H7 (cell line): ENCODE data around the gene PRELP. TPM values are rescaled to one million over a fixed set of nuclear protein-coding genes. Genes with fewer than 3 reads are reported as not detected.

ENCODE experiments used
- DNase-seq: peaks from one replicate; pipeline ENCODE4 v3.0.0; 2012
- H3K27me3 ChIP-seq: 2 replicates; pipeline ENCODE4 v1.6.0; 2011; ENCODE audit warnings: mild to moderate bottlenecking, low read length; ENCODE audit not compliant: control insufficient read depth, insufficient read depth
- H3K36me3 ChIP-seq: replicated peaks from 2 replicates; pipeline ENCODE4 v1.5.1; 2011; ENCODE audit warnings: low read length; ENCODE audit not compliant: control insufficient read depth, insufficient read depth
- H3K4me3 ChIP-seq: 2 replicates; pipeline ENCODE4 v1.5.1; 2011; ENCODE audit warnings: low read depth, mild to moderate bottlenecking, control low read depth, low read length, moderate library complexity; ENCODE audit not compliant: insufficient read depth
- total RNA-seq: library from RNA; depleted of rRNA; stranded (reverse); fragments of >200 nt; shearing (Covaris generic); gene quantifications from 2 replicates; pipeline ENCODE4 v1.2.3, GENCODE V29; 2014; rRNA removed

PRELP gene
- total RNA-seq: 0.03 TPM in 1 of 2 replicates, not detected in the other

- H3K27me3 ChIP-seq: no peaks in the 10 kb centered on the region; the same call in 1 of the 2 replicates
- peak; percentile 91 for DNase-seq
- H3K4me3 ChIP-seq: no peak within 1 kb of the TSS
- H3K36me3 ChIP-seq: no peaks in the 10 kb centered on the region
Measured at GRCh38 chr1:203475012-203475981, at the start of gene PRELP. PRELP (plus strand) TSS chr1:203475806; CDS start chr1:203483185, 7,379 bp downstream.

GRCh38 chr1:203426366-203426765, 49.2 kb upstream of the PRELP start:
- no peak for DNase-seq
- Histone ChIP-seq H3K4me3 (no peak overlapping the region), H3K36me3 (no peaks in the 10 kb centered on the region), H3K27me3 (peaks cover 2% of the 10 kb centered on the region; the same call in 1 of the 2 replicates)

GRCh38 chr1:203426870-203427269, 48.7 kb upstream of the PRELP start:
- H3K36me3 ChIP-seq: no peaks in the 10 kb centered on the region
- H3K4me3 ChIP-seq: no peak overlapping the region
- H3K27me3 ChIP-seq: peaks cover 2% of the 10 kb centered on the region; the same call in 1 of the 2 replicates
- no peak for DNase-seq

GRCh38 chr1:203427451-203427850, 48.2 kb upstream of the PRELP start:
- H3K27me3 ChIP-seq: peaks cover 2% of the 10 kb centered on the region; the same call in 1 of the 2 replicates
- DNase-seq: no peak
- no peak overlapping the region for H3K4me3 ChIP-seq
- H3K36me3 ChIP-seq: no peaks in the 10 kb centered on the region

- DNase-seq: no peak
- no peaks in the 10 kb centered on the region for H3K36me3 ChIP-seq
- H3K27me3 ChIP-seq: peaks cover 2% of the 10 kb centered on the region; the same call in 1 of the 2 replicates
- no peak overlapping the region for H3K4me3 ChIP-seq
Measured at GRCh38 chr1:203428981-203429599, 46.5 kb upstream of the PRELP start.

- no peaks in the 10 kb centered on the region; the same call in 1 of the 2 replicates for H3K27me3 ChIP-seq
- H3K4me3 ChIP-seq: no peak overlapping the region
- H3K36me3 ChIP-seq: no peaks in the 10 kb centered on the region
- DNase-seq: peak; percentile 49
Measured at GRCh38 chr1:203435615-203436014, 40.0 kb upstream of the PRELP start.

- H3K4me3 ChIP-seq: no peak overlapping the region
- DNase-seq: no peak
- no peaks in the 10 kb centered on the region for H3K36me3 ChIP-seq
- peaks cover 2% of the 10 kb centered on the region; the same call in 1 of the 2 replicates for H3K27me3 ChIP-seq
Measured at GRCh38 chr1:203437696-203438315, 37.8 kb upstream of the PRELP start.

GRCh38 chr1:203439131-203439730, 36.4 kb upstream of the PRELP start:
- H3K4me3 ChIP-seq: no peak overlapping the region
- no peaks in the 10 kb centered on the region; the same call in 1 of the 2 replicates for H3K36me3 ChIP-seq
- peaks cover 2% of the 10 kb centered on the region; the same call in 1 of the 2 replicates for H3K27me3 ChIP-seq
- no peak for DNase-seq

GRCh38 chr1:203440771-203441170, 34.8 kb upstream of the PRELP start:
- Histone ChIP-seq H3K36me3 (no peaks in the 10 kb centered on the region; the same call in 1 of the 2 replicates), H3K27me3 (peaks cover 2% of the 10 kb centered on the region; the same call in 1 of the 2 replicates), H3K4me3 (no peak overlapping the region)
- DNase-seq: peak; percentile 55

GRCh38 chr1:203441766-203442165, 33.8 kb upstream of the PRELP start:
- peaks cover 2% of the 10 kb centered on the region; the same call in 1 of the 2 replicates for H3K27me3 ChIP-seq
- H3K4me3 ChIP-seq: no peak overlapping the region
- no peaks in the 10 kb centered on the region; the same call in 1 of the 2 replicates for H3K36me3 ChIP-seq
- DNase-seq: no peak

GRCh38 chr1:203442821-203443220, 32.8 kb upstream of the PRELP start:
- H3K27me3 ChIP-seq: peaks cover 2% of the 10 kb centered on the region; the same call in 1 of the 2 replicates
- H3K36me3 ChIP-seq: no peaks in the 10 kb centered on the region; the same call in 1 of the 2 replicates
- no peak overlapping the region for H3K4me3 ChIP-seq
- DNase-seq: no peak

- H3K36me3 ChIP-seq: no peaks in the 10 kb centered on the region; the same call in 1 of the 2 replicates
- peaks cover 2% of the 10 kb centered on the region; the same call in 1 of the 2 replicates for H3K27me3 ChIP-seq
- H3K4me3 ChIP-seq: no peak overlapping the region
- peak; percentile 50 for DNase-seq
Measured at GRCh38 chr1:203443296-203443695, 32.3 kb upstream of the PRELP start.

GRCh38 chr1:203444171-203444576, 31.4 kb upstream of the PRELP start:
- Histone ChIP-seq H3K27me3 (peaks cover 2% of the 10 kb centered on the region; the same call in 1 of the 2 replicates), H3K36me3 (no peaks in the 10 kb centered on the region; the same call in 1 of the 2 replicates), H3K4me3 (no peak overlapping the region)
- DNase-seq: no peak

GRCh38 chr1:203447151-203447550, 28.5 kb upstream of the PRELP start:
- H3K36me3 ChIP-seq: no peaks in the 10 kb centered on the region; the same call in 1 of the 2 replicates
- H3K4me3 ChIP-seq: no peak overlapping the region
- H3K27me3 ChIP-seq: no peaks in the 10 kb centered on the region; the same call in 1 of the 2 replicates
- no peak for DNase-seq
